Ovary (tissue), 9 donors: ENCODE data around the gene SLC38A10. TPM values are rescaled to one million over a fixed set of nuclear protein-coding genes. Genes with fewer than 3 reads are reported as not detected.

Source experiments
- DNase-seq, 5 donors: peaks; one replicate each; pipeline ENCODE4 v3.0.0-alpha.2; 2019 to 2020
- H3K27ac ChIP-seq, 2 donors: fragments of 200-600 bp; one replicate each; pipeline versions ENCODE4 v1.5.1 to v1.8.0; 2019 to 2022
- H3K27me3 ChIP-seq: fragments of 200-600 bp; one replicate; pipeline ENCODE4 v1.8.0; 2022
- H3K36me3 ChIP-seq: fragments of 200-600 bp; sonication (generic); one replicate; pipeline ENCODE4 v1.5.1; 2019
- H3K4me1 ChIP-seq: one replicate; pipeline ENCODE4 v1.8.1; 2013; ENCODE audit warnings: mild to moderate bottlenecking, moderate library complexity; ENCODE audit not compliant: insufficient read depth
- H3K4me3 ChIP-seq: fragments of 200-600 bp; sonication (generic); one replicate; pipeline ENCODE4 v1.5.1; 2017
- H3K9me3 ChIP-seq, 2 donors: fragments of 200-600 bp in 1 of 2; sonication (generic) in 1 of 2; one replicate each; pipeline versions ENCODE4 v1.5.1 to v1.8.1; 2013 to 2019; ENCODE audit warnings: mild to moderate bottlenecking in 1 of 2, moderate library complexity in 1 of 2
- EP300 ChIP-seq: sonication (generic); formaldehyde crosslinking; IDR thresholded peaks from one replicate; pipeline ENCODE4 v1.6.1; 2017; ENCODE audit warnings: antibody characterized with exemption
- POLR2A ChIP-seq: fragments of 450-650 bp; IDR thresholded peaks from one replicate; pipeline ENCODE4 v1.6.1; 2017; ENCODE audit warnings: antibody characterized with exemption, mild to moderate bottlenecking, moderate library complexity
- WGBS, 3 donors: extraction: QIAGEN DNeasy Blood & Tissue Kit in 1 of 3; methylation state at CpG; one replicate each; pipeline versions ENCODE4 v1.1.5 to v1.1.7; 2013 to 2017; 5-methylcytosine and 5-hydroxymethylcytosine counted together
- intact Hi-C, 4 donors: fragments of 100-400 bp; cut with DNase I; formaldehyde crosslinking; loops; one replicate each; pipeline versions ENCODE4 v1.11.0 to v1.15.1; 2022 to 2023
- polyA plus RNA-seq, 2 donors: library from polyadenylated mRNA; stranded (reverse); fragments of 200-250 nt in 1 of 2; fragments of 350-450 nt in 1 of 2; fragmentation: Illumina TruSeq in 1 of 2; extraction: RNeasy Lipid Tissue Mini Kit (QIAGEN cat#74804) in 1 of 2; gene quantifications; one replicate each; pipeline ENCODE4 v1.2.3, GENCODE V29; 2013 to 2014
- total RNA-seq, 7 donors: library from RNA; depleted of rRNA in 2 of 7; stranded (reverse); fragments of >200 nt in 2 of 7; fragmentation: NEBNext Ultra II Directional in 3 of 7; extraction: Animal tissue kit (Norgen Biotek cat#: 25700) in 3 of 7; gene quantifications; one replicate each; pipeline versions ENCODE4 v1.1.0 to v1.2.4, GENCODE V29; 2016 to 2023
- TF ChIP-seq, protein P1 (sequence below), 3 donors: fragments of 450-650 bp in 2 of 3; fragments of 200-600 bp in 1 of 3; IDR thresholded peaks; one replicate each; pipeline versions ENCODE4 v1.5.1 to v1.8.0; 2016 to 2022; ENCODE audit warnings: antibody characterized with exemption in 3 of 3, mild to moderate bottlenecking in 1 of 3
- donor health status: DM: no; HTN: no; CAD: no; lungs with moderate emphysema.
- donor health status: DM: no; HTN: no; CAD: no.
- donor health status: Bipolar disorder and iron deficiency.
- donor health status: DM: yes; HTN: yes; CAD: no.
- donor health status: DM: no; HTN: no; CAD: no.
- donor health status: DM: yes; HTN: yes; CAD: no.

SLC38A10 gene
- total and polyA plus RNA-seq, 9 donors, result 11.5 to 75.7 (median 64.3) TPM

DNA sequence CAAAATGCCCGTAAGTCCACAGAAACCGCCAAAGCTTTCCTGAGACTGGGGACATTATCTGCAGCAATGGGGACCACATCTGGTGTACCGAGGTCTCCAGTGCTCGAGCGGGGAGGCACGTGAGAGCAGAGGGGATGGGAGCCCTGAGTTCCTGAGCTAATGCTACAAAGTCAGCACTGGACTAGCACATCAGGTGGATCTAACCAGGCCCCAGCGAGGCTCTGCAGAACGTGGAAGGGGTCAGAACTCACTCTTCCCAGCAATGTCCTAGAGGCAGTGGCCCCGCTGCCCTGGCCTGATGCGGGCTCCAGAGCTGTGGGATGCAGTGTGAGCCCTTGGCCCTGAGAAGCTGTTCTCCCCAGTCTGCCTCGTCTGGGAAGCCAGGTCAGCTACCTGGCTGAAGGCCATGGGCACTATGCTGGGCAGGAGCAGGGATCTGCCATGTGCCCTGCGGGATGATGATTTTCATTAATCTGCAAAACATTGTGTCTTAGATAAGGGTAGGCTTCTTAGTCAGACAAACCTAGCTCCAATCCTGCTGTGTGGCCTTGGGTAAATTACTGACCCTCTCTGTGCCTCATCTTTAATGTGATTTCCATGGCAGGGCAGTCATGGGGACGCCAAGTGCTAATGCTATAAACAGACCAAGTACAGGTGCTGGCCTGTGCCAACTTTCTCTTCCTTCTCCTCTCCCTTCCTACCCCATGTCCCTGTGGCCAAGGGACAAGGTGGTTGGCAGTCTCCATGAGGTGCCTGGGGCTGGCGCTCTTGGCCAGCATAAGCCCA lies 40.1 kb upstream of the SLC38A10 start:
- Histone ChIP-seq H3K27ac (no peak overlapping the region), H3K9me3 (no peaks in the 10 kb centered on the region), H3K4me3 (no peak overlapping the region), H3K36me3 (no peaks in the 10 kb centered on the region), H3K27me3 (no peaks in the 10 kb centered on the region), H3K4me1 (peaks cover 21% of the 10 kb centered on the region)
- TF ChIP-seq EP300, result no peak
- TF ChIP-seq POLR2A, result no peak
- TF ChIP-seq, protein P1, sequence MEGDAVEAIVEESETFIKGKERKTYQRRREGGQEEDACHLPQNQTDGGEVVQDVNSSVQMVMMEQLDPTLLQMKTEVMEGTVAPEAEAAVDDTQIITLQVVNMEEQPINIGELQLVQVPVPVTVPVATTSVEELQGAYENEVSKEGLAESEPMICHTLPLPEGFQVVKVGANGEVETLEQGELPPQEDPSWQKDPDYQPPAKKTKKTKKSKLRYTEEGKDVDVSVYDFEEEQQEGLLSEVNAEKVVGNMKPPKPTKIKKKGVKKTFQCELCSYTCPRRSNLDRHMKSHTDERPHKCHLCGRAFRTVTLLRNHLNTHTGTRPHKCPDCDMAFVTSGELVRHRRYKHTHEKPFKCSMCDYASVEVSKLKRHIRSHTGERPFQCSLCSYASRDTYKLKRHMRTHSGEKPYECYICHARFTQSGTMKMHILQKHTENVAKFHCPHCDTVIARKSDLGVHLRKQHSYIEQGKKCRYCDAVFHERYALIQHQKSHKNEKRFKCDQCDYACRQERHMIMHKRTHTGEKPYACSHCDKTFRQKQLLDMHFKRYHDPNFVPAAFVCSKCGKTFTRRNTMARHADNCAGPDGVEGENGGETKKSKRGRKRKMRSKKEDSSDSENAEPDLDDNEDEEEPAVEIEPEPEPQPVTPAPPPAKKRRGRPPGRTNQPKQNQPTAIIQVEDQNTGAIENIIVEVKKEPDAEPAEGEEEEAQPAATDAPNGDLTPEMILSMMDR (IDR thresholded peaks at IDR 0.05), result no peak
- intact Hi-C loops, result loop anchor here in 1 of 4 donors (5.0 kb wide), 1 partner anchor 147 kb away; no protein-coding TSS in a partner anchor
- 70 to 76% (median 74%) methylated on average over 14 of the region's 14 CpGs for WGBS, 3 donors
- no peak for DNase-seq

DNA sequence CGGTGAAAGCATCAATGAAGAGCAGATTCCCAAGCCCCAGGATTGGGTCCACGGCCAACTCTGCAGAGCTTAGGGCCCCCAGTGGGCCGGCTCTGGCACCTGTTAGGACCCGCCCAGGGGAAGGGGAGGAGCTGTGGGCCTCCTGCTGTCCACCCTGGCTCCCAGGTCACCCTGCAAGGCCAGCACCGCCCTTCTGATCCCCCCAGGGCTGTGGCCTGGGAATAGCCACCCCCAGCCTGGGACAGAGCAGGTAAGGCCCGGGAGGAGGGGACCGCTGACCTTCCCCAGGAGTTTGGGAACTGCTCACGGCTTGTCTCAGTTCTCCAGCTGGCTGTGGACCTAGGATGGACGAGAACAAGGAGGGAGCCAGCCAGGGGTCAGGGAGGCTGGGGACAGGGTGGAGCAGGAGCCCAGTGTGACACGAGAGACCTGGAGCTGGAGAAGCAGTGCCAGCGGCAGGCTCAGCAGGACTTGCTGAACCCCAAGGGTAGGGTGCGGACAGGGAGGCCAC lies 39.3 kb upstream of the SLC38A10 start:
- TF ChIP-seq POLR2A (no peak), EP300 (no peak)
- TF ChIP-seq, protein P1 (IDR thresholded peaks at IDR 0.05), result no peak
- H3K4me1 ChIP-seq, result peaks cover 24% of the 10 kb centered on the region
- peak in 1 of 5 donors; percentile 26 for DNase-seq
- WGBS, 3 donors, result 67 to 76% (median 70%) methylated on average over 12 of the region's 12 CpGs
- no peaks in the 10 kb centered on the region for H3K27me3 ChIP-seq
- intact Hi-C loops, result no loop called here
- no peaks in the 10 kb centered on the region for H3K36me3 ChIP-seq
- no peak overlapping the region for H3K4me3 ChIP-seq
- no peak overlapping the region for H3K27ac ChIP-seq
- H3K9me3 ChIP-seq, result no peaks in the 10 kb centered on the region

DNA sequence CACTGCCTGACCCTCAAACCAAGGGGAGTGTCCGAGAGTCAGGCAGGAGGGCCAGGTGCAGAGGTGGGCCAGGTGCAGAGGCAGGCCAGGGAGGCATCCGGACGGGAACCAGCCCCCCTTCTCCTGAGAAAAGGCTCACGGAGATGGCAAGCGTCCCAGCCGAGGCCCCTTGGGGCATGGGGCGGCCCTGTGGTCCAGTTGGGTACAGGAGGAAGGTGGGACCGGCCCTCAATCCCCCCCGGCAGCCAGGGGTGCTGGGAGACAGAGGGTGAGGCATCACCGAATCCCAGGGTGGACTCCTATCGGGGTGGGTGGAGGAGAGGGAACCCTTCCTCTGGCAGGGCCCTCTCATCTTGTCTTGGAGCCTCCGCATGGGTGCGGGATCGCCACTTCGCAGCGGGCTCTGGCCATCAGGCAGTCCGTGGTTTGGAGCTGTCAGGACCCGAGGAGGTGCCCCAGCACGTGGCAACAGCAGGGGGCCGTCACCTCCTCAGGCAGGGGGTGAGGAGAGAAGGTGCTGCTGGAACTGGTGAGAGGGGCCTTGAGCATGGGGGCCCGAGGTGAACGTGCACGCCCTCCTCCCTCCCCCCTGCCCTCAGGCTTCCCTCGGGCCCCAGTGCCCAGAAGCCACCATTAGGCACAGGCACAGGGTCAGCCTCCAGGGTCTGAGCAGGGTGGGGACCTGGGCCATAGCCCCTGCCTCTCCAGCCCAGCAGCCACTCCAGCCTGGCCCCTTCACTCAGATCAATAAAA lies 38.7 kb upstream of the SLC38A10 start:
- TF ChIP-seq EP300 (no peak), POLR2A (no peak)
- TF ChIP-seq, protein P1 (IDR thresholded peaks at IDR 0.05), result no peak
- 75 to 80% (median 77%) methylated on average over 20 to 24 of the region's 24 CpGs for WGBS, 3 donors
- intact Hi-C loops, result no loop called here
- Histone ChIP-seq H3K9me3 (no peaks in the 10 kb centered on the region), H3K4me1 (peaks cover 24% of the 10 kb centered on the region), H3K27ac (no peak overlapping the region), H3K4me3 (no peak overlapping the region), H3K27me3 (no peaks in the 10 kb centered on the region), H3K36me3 (no peaks in the 10 kb centered on the region)
- DNase-seq, result peak in 1 of 5 donors; percentile 25

DNA sequence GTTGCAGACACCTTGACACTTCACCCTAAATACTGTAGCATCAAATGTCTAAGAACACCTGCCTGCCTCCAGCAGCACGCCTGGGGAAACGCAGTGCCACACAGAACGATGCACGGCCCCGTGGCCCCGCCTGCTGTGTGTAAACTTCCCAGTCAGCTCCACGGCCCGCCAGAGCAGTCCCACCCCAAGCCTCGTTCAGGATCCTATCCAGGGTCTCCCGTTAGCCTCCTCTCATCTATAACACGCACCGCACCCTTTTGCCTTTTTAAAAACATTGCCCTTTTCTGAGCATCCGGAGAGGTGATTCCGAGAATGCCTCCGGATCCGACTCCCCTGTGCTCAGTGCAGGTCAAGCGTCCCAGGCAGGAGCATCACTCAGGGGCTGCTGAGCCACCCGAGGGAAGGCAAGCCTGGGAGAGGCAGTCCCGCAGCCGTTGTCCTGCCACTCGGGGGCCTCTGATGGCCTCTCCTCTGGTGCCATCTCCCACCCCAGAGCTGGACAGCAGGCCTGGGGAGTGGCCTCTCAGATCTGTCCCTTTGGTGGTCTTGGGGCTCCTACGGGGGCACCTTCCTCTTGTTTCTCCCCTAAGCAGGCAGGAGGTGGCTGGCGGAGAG lies 37.9 kb upstream of the SLC38A10 start:
- no peaks in the 10 kb centered on the region for H3K27me3 ChIP-seq
- no peak for DNase-seq
- intact Hi-C loops, result no loop called here
- H3K4me1 ChIP-seq, result peaks cover 20% of the 10 kb centered on the region
- H3K4me3 ChIP-seq, result no peak overlapping the region
- WGBS, 3 donors, result 32 to 48% (median 40%) methylated on average over 23 of the region's 23 CpGs
- H3K9me3 ChIP-seq, result no peaks in the 10 kb centered on the region
- TF ChIP-seq, protein P1 (IDR thresholded peaks at IDR 0.05), result no peak
- no peak for TF ChIP-seq EP300
- no peak for TF ChIP-seq POLR2A
- no peaks in the 10 kb centered on the region for H3K36me3 ChIP-seq
- no peak overlapping the region for H3K27ac ChIP-seq
